A673 (cell line): ENCODE data around the gene WIPF3.

ENCODE experiments used
- EZH2 ChIP-seq: fragments of 200-600 bp; sonication (generic); IDR thresholded peaks from 2 replicates; pipeline ENCODE4 v1.6.1; 2017; ENCODE audit warnings: borderline replicate concordance, low read depth, mild to moderate bottlenecking, mixed read lengths, antibody characterized with exemption, low read length; ENCODE audit not compliant: poor library complexity, severe bottlenecking
- TF ChIP-seq, protein P1 (sequence below): fragments of 300-800, 200-600 bp; sonication (generic); conservative IDR thresholded peaks from 2 replicates; pipeline ENCODE4 v1.5.1; 2017; ENCODE audit warnings: low read depth, mild to moderate bottlenecking, antibody characterized with exemption, low read length, moderate library complexity, mixed read lengths

- TF ChIP-seq, protein P1, sequence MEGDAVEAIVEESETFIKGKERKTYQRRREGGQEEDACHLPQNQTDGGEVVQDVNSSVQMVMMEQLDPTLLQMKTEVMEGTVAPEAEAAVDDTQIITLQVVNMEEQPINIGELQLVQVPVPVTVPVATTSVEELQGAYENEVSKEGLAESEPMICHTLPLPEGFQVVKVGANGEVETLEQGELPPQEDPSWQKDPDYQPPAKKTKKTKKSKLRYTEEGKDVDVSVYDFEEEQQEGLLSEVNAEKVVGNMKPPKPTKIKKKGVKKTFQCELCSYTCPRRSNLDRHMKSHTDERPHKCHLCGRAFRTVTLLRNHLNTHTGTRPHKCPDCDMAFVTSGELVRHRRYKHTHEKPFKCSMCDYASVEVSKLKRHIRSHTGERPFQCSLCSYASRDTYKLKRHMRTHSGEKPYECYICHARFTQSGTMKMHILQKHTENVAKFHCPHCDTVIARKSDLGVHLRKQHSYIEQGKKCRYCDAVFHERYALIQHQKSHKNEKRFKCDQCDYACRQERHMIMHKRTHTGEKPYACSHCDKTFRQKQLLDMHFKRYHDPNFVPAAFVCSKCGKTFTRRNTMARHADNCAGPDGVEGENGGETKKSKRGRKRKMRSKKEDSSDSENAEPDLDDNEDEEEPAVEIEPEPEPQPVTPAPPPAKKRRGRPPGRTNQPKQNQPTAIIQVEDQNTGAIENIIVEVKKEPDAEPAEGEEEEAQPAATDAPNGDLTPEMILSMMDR = no peak
- TF ChIP-seq EZH2 = no peak
Measured at GRCh38 chr7:29924006-29924405, 117.7 kb downstream of the WIPF3 start.
